Peyer's patch (tissue), 4 donors: ENCODE measurements around the gene UPF3B. TPM values are rescaled to one million over a fixed set of nuclear protein-coding genes. Genes with fewer than 3 reads are reported as not detected.
A peak's percentile ranks its signal among the peaks of the same experiment; 100 is the strongest.

Experiments used
- DNase-seq, 3 donors: peaks; one replicate each; pipeline ENCODE4 v3.0.0-alpha.2; 2017 to 2019
- H3K27ac ChIP-seq, 4 donors: fragments of 200-600 bp; sonication (generic); one replicate each; pipeline ENCODE4 v1.5.1; 2016 to 2019
- H3K27me3 ChIP-seq, 2 donors: fragments of 200-600 bp; sonication (generic); one replicate each; pipeline ENCODE4 v1.5.1; 2019
- H3K36me3 ChIP-seq, 3 donors: fragments of 200-600 bp; sonication (generic); one replicate each; pipeline ENCODE4 v1.5.1; 2016 to 2019
- H3K4me1 ChIP-seq, 4 donors: fragments of 200-600 bp; sonication (generic); one replicate each; pipeline ENCODE4 v1.5.1; 2016 to 2019
- H3K4me3 ChIP-seq, 4 donors: fragments of 200-600 bp; sonication (generic); 1 replicate in 3 of 4; 2 replicates in 1 of 4; pipeline ENCODE4 v1.5.1; 2016 to 2019; ENCODE audit warnings: mild to moderate bottlenecking in 1 of 4
- H3K9me3 ChIP-seq, 4 donors: fragments of 200-600 bp; sonication (generic); one replicate each; pipeline ENCODE4 v1.5.1; 2016 to 2019; ENCODE audit warnings: mild to moderate bottlenecking in 1 of 4
- CTCF ChIP-seq, 6 experiments: fragments of 450-650 bp in 4 of 6; fragments of 200-600 bp in 2 of 6; sonication (generic) in 1 of 6; IDR thresholded peaks; one replicate each; pipeline ENCODE4 v1.5.1; 2017 to 2019; ENCODE audit warnings: antibody characterized with exemption in 6 of 6, mild to moderate bottlenecking in 3 of 6, moderate library complexity in 1 of 6
- POLR2A ChIP-seq, 2 donors: fragments of 450-650 bp; IDR thresholded peaks; one replicate each; pipeline ENCODE4 v1.5.1; 2017; ENCODE audit warnings: antibody characterized with exemption in 2 of 2, mild to moderate bottlenecking in 2 of 2, moderate library complexity in 2 of 2
- total RNA-seq, 4 donors: library from RNA; depleted of rRNA; stranded (reverse); fragments of >200 nt; gene quantifications; one replicate each; pipeline ENCODE4 v1.1.0, GENCODE V29; 2016

UPF3B gene
- total RNA-seq, 4 donors from 2014 or later, result 5.3 to 28.9 (median 8.8) TPM

GRCh38 chrX:119871599-119872395 lies 19.0 kb upstream of the UPF3B start, which contains the start of the genes NDUFA1 and RNF113A:
Gene NDUFA1 (plus strand): TSS chrX:119871832. CDS start chrX:119871912, 80 bp downstream.
Gene RNF113A (minus strand): TSS chrX:119871733. CDS start chrX:119871613, 120 bp downstream.
- H3K36me3 ChIP-seq, result peaks cover 0 to 4% (median 0%) of the 10 kb centered on the region in 3 donors
- peak within 1 kb of the TSS; percentile 55 to 71 (median 68) for H3K4me3 ChIP-seq
- H3K4me1 ChIP-seq, result no peaks in the 10 kb centered on the region
- no peaks in the 10 kb centered on the region for H3K27me3 ChIP-seq
- peak within 1 kb of the TSS; percentile 88 to 96 (median 93) for H3K27ac ChIP-seq
- no peaks in the 10 kb centered on the region for H3K9me3 ChIP-seq
- DNase-seq, result peak; percentile 83 to 93 (median 88)
- no peak for TF ChIP-seq CTCF (IDR thresholded peaks at IDR 0.05)
- peak; percentile 87 to 88 for TF ChIP-seq POLR2A (IDR thresholded peaks at IDR 0.05)

DNA sequence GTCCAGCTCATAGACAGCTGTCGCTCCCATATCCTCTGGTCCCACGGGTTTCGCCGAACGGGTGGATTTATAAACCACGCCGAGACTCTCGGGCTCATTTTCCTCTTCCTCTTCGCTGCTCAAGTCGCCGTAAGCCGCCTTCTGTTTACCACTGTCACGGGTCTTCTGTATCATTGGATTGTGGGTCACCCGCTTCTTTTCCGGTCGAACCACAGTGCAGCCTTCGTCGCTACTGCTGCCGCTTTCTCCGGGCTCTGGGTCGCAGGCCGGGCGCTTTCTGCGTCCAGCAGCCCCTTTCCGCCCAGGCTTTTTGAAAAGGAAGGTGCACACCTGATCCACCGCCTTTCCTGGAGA lies 18.5 kb upstream of the UPF3B start:
- no peaks in the 10 kb centered on the region for H3K4me1 ChIP-seq
- H3K4me3 ChIP-seq, result peak overlapping the region; percentile 55 to 71 (median 68)
- TF ChIP-seq CTCF (IDR thresholded peaks at IDR 0.05), result no peak
- no peak for TF ChIP-seq POLR2A (IDR thresholded peaks at IDR 0.05)
- H3K27ac ChIP-seq, result peak overlapping the region; percentile 88 to 96 (median 93)
- no peaks in the 10 kb centered on the region for H3K27me3 ChIP-seq
- H3K9me3 ChIP-seq, result no peaks in the 10 kb centered on the region
- H3K36me3 ChIP-seq, result no peaks in the 10 kb centered on the region
- peak in 2 of 3 donors; percentile 57 to 74 for DNase-seq

DNA sequence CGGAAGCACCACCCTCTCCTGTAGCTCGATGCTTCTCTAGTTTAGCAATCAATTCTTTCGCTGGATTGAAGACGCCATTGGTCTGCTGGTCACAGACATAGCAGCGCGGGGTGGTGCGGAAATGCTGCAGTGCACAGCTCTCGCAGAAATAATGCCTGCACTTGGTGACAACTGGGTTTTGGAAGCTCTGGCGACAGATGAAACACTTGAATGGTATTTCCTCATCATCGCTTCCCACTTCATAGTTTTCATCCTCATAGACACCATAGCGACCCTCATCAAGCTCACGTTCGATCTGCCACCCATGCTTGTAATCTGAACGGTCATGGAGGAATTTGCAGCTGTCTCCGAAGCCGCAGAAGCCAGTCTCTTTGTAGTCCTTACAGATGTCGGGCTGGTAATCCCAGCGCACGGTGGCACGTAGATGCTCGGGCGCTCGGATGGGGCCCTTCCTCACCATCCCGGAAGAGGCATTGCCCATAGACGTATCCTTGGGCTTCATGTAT lies 17.9 kb upstream of the UPF3B start:
- TF ChIP-seq CTCF (IDR thresholded peaks at IDR 0.05) (no peak), POLR2A (IDR thresholded peaks at IDR 0.05) (no peak)
- peak in 2 of 3 donors; percentile 47 to 67 for DNase-seq
- H3K4me1 ChIP-seq, result no peaks in the 10 kb centered on the region
- H3K4me3 ChIP-seq, result peak overlapping the region; percentile 55 to 71 (median 68)
- no peaks in the 10 kb centered on the region for H3K9me3 ChIP-seq
- no peaks in the 10 kb centered on the region for H3K36me3 ChIP-seq
- H3K27me3 ChIP-seq, result no peaks in the 10 kb centered on the region
- peak overlapping the region; percentile 88 to 96 (median 93) for H3K27ac ChIP-seq

- H3K4me1 ChIP-seq, result no peaks in the 10 kb centered on the region
- H3K27ac ChIP-seq, result peak overlapping the region in 3 of 4 donors; percentile 81 to 91 (median 83)
- no peak for TF ChIP-seq CTCF (IDR thresholded peaks at IDR 0.05)
- no peak for TF ChIP-seq POLR2A (IDR thresholded peaks at IDR 0.05)
- no peaks in the 10 kb centered on the region for H3K9me3 ChIP-seq
- H3K36me3 ChIP-seq, result no peaks in the 10 kb centered on the region
- H3K4me3 ChIP-seq, result peak overlapping the region in 3 of 4 donors; percentile 24 to 82 (median 64)
- DNase-seq, result peak in 1 of 3 donors; percentile 49
- H3K27me3 ChIP-seq, result no peaks in the 10 kb centered on the region
These were observed 681 bp upstream of the UPF3B start for GRCh38 chrX:119853444-119853843.

DNA sequence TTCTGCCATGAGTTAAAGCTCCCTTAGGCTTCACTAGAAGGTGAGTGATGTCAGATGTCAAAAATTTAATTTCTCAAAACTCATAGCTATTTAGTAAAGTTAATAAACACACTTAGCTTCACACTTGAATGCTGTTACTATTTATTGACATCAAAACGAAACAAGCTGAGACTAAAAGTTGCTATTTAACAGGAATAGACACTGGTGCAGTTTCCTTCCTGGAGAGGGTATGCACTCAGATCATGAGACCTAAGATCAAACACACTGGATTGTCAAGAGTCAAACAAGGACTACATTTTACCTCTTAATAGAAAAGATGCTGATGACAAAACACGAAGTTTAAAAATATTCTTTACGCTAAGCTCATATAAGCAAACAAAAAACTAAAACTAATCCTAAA lies 18.9 kb downstream of the UPF3B start:
- Histone ChIP-seq H3K36me3 (peaks cover 0 to 26% (median 0%) of the 10 kb centered on the region in 3 donors), H3K4me1 (no peaks in the 10 kb centered on the region), H3K4me3 (no peak overlapping the region), H3K27ac (no peak overlapping the region), H3K27me3 (no peaks in the 10 kb centered on the region), H3K9me3 (no peaks in the 10 kb centered on the region)
- DNase-seq, result no peak
- TF ChIP-seq POLR2A (IDR thresholded peaks at IDR 0.05) (no peak), CTCF (IDR thresholded peaks at IDR 0.05) (no peak)
